Measurements from ENCODE around the gene DCDC1.

GRCh38 chr11:30902929-30903328 lies 466.6 kb downstream of the DCDC1 start:
- TF ChIP-seq, protein P1, sequence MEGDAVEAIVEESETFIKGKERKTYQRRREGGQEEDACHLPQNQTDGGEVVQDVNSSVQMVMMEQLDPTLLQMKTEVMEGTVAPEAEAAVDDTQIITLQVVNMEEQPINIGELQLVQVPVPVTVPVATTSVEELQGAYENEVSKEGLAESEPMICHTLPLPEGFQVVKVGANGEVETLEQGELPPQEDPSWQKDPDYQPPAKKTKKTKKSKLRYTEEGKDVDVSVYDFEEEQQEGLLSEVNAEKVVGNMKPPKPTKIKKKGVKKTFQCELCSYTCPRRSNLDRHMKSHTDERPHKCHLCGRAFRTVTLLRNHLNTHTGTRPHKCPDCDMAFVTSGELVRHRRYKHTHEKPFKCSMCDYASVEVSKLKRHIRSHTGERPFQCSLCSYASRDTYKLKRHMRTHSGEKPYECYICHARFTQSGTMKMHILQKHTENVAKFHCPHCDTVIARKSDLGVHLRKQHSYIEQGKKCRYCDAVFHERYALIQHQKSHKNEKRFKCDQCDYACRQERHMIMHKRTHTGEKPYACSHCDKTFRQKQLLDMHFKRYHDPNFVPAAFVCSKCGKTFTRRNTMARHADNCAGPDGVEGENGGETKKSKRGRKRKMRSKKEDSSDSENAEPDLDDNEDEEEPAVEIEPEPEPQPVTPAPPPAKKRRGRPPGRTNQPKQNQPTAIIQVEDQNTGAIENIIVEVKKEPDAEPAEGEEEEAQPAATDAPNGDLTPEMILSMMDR (conservative IDR thresholded peaks at IDR 0.05), result no peak
- TF ChIP-seq EZH2 (IDR thresholded peaks at IDR 0.05; ENCODE audit: low read depth), result no peak
